T47D (cell line): ENCODE measurements around the gene PTRH2.
"Not testable (repeated sequence)": the region's sequence is repeated elsewhere in the genome, so short reads cannot be mapped to it uniquely, and the experiment has no call there.

ENCODE experiments used
- DNase-seq, 2 experiments: peaks; one replicate each; pipeline versions ENCODE4 v3.0.0 to v3.0.0-alpha.2; 2011 to 2012; ENCODE audit warnings: low read depth in 1 of 2, low spot score in 1 of 2
- JUND ChIP-seq: IDR thresholded peaks from 2 replicates; pipeline ENCODE4 v1.6.1; 2012; ENCODE audit warnings: low read depth
- in situ Hi-C: cut with HindIII; loops from 2 replicates; pipeline ENCODE4 v1.10.0; 2016; ENCODE audit warnings: low sequenced_read_pairs, low pct_unique_long_range_greater_than_20kb

PTRH2 gene

DNA sequence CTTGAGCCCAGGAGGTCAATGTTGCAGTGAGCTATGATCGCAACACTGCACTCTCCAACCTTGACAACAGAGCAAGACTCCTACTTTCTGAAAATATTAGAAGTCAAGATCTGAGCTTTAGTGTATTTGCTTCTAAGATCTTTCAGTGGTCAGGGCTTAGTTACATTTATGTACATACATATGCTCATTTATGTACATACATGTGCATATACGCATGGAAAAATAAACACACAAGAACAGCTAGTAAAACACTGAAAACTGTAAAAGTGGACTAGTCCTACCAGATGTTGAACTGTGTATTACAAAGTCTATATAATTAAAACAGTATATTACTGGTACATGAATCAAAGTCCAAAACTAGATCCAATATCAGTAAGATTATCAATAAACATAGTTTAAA, 28.3 kb downstream of the PTRH2 start:
- no peak for DNase-seq
- in situ Hi-C loops, result no loop called here
- TF ChIP-seq JUND, result no peak

DNA sequence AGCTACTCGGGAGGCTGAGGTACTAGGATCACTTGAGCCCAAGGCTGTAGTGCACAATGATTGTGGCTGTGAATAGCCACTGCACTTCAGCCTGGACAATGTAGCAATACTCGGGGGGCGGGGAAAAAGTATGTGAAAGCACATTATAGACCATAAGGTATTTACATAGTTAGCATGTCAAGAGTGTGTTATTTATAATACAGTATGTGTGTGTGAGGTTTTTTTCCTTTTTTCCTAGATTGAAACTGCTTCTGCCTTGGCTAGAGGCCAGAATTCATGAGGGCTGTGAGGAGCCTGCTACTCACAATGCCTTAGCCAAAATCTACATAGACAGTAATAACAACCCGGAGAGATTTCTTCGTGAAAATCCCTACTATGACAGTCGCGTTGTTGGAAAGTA, 30.5 kb downstream of the PTRH2 start:
- in situ Hi-C loops, result no loop called here
- DNase-seq, result no peak
- no peak for TF ChIP-seq JUND

GRCh38 chr17:59675231-59675630, 32.0 kb downstream of the PTRH2 start:
- in situ Hi-C loops, result no loop called here
- no peak for TF ChIP-seq JUND
- DNase-seq, result no peak

- no peak for DNase-seq
- in situ Hi-C loops, result no loop called here
- TF ChIP-seq JUND, result no peak
Measured at GRCh38 chr17:59671386-59671785, 35.8 kb downstream of the PTRH2 start.

GRCh38 chr17:59669944-59670343, 37.3 kb downstream of the PTRH2 start:
- no peak for TF ChIP-seq JUND
- in situ Hi-C loops, result no loop called here

DNA sequence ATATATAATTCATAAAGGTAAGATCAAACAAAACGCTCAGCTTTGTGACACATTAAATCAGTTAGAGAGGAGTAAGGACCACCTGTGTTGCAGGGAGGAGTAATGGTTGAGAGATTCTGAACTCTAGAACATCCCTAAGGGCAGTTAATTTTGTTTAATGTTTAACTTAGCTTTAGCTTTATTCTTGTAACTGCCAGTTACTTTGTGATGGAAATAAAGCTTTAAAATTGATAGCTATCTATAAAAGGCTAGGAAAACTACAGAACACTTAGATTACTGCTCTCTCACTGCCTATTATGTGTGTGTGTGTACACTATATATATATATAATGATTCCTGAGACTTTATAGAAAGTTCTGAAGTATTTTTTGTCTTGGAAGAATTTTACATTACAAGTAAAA, 37.8 kb downstream of the PTRH2 start:
- no peak for DNase-seq
- in situ Hi-C loops, result no loop called here
- no peak for TF ChIP-seq JUND

More at GRCh38 chr17:59669944-59670343, 37.3 kb downstream of the PTRH2 start:
- no peak for DNase-seq

DNA sequence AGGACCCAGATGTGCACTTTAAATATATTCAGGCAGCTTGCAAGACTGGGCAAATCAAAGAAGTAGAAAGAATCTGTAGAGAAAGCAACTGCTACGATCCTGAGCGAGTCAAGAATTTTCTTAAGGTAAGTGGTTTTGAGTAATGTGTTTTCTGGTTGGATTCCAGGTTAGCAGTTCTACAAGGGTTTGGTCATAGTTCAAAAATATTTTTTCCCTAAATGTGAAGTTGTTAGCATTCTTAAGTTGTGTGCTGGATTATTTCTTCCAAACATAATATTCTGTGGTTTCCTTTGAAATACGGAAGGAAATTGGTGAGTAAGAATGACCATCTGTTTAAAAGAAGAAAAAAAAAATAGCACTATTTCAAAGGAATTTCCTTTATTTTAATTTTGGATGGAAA, 38.4 kb downstream of the PTRH2 start:
- in situ Hi-C loops, result no loop called here
- no peak for TF ChIP-seq JUND
- no peak for DNase-seq

DNA sequence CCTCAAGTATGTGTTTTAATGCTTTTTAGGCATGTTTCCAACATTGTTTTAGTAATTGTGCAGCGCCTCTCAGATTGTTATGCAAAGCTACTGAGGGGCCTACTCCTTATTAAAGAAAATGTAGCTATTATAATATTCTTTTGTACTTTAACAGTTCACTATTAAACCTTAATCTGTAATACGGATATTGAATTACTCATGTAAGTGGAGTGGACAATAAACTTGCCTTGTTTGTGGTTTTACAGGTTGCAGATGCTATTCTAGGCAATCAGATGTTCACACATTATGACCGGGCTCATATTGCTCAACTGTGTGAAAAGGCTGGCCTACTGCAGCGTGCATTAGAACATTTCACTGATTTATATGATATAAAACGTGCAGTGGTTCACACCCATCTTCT, 41.0 kb downstream of the PTRH2 start:
- no peak for DNase-seq
- in situ Hi-C loops, result no loop called here
- TF ChIP-seq JUND, result no peak

- in situ Hi-C loops, DNase-seq: not testable (repeated sequence)
Measured at GRCh38 chr17:59656624-59657023, 50.6 kb downstream of the PTRH2 start.

- in situ Hi-C loops, result no loop called here
- DNase-seq, result no peak
- TF ChIP-seq JUND, result no peak
Measured at GRCh38 chr17:59652119-59652518, 55.1 kb downstream of the PTRH2 start.

DNA sequence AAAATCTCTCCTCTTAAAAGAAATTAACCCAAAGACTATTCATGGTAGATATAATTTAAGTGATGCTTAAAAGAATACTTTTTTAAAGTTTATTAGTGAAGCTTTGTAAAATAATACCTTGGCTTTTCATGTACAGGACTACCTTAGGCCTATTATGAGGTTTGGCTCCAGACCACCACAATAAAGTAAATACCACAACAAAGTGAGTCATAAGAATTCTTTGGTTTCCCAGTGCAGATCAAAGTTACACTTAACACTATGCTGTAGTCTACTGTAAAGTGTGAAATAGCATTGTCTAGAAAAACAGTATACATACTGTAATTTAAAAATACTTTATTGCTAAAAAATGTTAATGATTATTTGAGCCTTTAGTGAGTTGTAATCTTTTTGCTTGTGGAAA, 55.9 kb downstream of the PTRH2 start:
- in situ Hi-C loops, result no loop called here
- TF ChIP-seq JUND, result no peak
- DNase-seq, result no peak

- DNase-seq, result no peak
- in situ Hi-C loops, result no loop called here
- TF ChIP-seq JUND, result no peak
Measured at GRCh38 chr17:59650642-59651041, 56.6 kb downstream of the PTRH2 start.

GRCh38 chr17:59649886-59650285, 57.3 kb downstream of the PTRH2 start:
- no peak for TF ChIP-seq JUND
- in situ Hi-C loops, result no loop called here
- DNase-seq, result no peak
